LNCaP clone FGC (cell line): ENCODE measurements around the gene CAMTA2.

Experiments used
- DNase-seq: peaks from one replicate; pipeline ENCODE4 v3.0.0-alpha.2; 2011; ENCODE audit warnings: low read depth
- H3K4me3 ChIP-seq: 2 replicates; pipeline ENCODE4 v1.5.1; 2011; ENCODE audit warnings: mild to moderate bottlenecking, low read depth, low read length, control low read depth
- TF ChIP-seq, protein P1 (sequence below): IDR thresholded peaks from 2 replicates; pipeline ENCODE4 v1.5.1; 2012; ENCODE audit warnings: mild to moderate bottlenecking; ENCODE audit not compliant: control insufficient read depth, insufficient read depth; ENCODE audit errors: extremely low read depth

CAMTA2 gene

DNA sequence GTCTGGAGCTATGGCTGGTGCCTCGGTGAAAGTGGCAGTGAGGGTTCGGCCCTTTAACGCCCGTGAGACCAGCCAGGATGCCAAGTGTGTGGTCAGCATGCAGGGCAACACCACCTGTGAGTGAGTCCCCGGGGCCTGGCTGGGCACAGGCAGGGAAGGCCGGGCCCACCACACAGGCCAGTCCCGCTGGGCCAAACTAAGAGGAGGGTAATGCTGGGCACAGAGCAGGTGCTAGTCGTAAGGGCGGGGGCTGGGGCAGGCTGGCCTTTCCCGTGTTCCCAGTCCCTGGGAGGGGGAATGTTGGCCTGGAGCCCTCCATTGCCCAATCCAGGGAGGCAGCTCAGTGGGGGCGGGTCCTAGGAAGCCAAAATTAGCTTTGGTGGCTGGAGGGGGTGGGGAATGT, 12.8 kb upstream of the CAMTA2 start:
- no peak overlapping the region for H3K4me3 ChIP-seq

DNA sequence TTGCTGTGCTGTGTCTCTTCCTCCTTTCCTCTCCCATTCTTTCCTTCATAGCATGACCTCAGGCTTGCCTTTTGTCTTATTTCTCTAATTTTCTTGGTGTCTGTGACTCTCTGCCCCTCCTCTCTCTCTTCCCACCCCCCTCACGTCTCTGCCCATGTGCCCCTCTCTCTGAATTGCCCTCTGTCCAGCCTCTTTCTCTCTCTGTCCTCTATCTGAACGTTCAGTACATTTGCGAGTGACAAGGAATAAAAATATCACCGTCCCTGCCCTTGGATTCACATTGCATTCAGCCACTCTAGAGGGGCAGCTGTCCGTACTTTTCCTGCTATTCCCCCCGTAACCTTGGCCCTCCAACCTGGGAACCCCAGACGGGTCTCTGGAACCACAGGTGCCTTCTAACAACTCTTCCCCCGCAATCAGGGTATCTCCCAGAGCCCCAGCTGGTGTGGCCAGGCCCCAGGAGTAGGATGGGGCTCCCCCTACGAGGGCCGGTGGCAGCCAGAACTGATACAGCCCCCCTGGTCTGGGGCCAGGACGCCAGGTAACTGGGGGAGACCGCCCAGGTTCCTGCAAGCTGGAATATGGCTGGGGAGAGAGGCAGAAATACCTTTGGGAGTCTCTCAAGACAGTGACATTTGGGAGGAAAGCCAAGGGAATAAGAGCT, 12.1 kb upstream of the CAMTA2 start:
- peak overlapping the region; percentile 91 for H3K4me3 ChIP-seq
- TF ChIP-seq, protein P1, sequence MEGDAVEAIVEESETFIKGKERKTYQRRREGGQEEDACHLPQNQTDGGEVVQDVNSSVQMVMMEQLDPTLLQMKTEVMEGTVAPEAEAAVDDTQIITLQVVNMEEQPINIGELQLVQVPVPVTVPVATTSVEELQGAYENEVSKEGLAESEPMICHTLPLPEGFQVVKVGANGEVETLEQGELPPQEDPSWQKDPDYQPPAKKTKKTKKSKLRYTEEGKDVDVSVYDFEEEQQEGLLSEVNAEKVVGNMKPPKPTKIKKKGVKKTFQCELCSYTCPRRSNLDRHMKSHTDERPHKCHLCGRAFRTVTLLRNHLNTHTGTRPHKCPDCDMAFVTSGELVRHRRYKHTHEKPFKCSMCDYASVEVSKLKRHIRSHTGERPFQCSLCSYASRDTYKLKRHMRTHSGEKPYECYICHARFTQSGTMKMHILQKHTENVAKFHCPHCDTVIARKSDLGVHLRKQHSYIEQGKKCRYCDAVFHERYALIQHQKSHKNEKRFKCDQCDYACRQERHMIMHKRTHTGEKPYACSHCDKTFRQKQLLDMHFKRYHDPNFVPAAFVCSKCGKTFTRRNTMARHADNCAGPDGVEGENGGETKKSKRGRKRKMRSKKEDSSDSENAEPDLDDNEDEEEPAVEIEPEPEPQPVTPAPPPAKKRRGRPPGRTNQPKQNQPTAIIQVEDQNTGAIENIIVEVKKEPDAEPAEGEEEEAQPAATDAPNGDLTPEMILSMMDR: no peak
- DNase-seq: no peak

More for the DNA sequence above, 12.8 kb upstream of the CAMTA2 start:
- TF ChIP-seq, protein P1: no peak
- no peak for DNase-seq

DNA sequence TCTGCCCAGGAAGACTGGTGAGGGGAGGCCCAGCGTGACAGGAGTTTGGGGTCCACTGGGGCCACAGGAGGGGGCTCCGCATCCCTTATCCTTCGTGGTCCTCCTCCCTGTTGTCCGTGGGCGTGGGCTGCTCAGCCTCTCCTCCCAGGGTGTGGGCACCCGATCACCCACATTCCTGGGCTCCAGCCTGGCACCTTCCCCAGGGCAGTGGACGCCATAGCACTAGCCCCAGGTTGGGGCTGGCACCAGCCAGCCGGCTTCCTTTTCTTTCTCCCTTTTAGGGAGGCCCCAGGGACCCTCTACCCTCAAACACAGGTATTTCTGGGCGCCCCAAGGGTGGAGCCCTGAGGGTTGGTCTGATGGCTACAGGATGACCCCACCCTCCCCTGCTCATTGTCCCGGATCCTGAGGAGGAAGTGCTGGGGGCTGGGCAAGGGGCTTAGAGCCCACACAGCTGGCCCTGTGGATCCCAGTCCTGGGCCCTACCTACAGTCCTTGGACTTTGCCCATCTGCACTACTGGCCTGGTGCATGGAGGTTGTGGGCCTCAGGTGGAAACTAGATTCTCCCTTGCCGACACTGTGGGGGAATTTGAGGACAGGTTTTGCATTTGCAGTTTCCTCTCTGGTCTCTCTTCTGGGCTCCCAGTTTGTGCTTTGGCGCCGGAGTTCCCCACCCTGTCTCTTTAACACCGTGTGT, 11.4 kb upstream of the CAMTA2 start:
- H3K4me3 ChIP-seq: peak overlapping the region; percentile 91
- TF ChIP-seq, protein P1: no peak
- no peak for DNase-seq

DNA sequence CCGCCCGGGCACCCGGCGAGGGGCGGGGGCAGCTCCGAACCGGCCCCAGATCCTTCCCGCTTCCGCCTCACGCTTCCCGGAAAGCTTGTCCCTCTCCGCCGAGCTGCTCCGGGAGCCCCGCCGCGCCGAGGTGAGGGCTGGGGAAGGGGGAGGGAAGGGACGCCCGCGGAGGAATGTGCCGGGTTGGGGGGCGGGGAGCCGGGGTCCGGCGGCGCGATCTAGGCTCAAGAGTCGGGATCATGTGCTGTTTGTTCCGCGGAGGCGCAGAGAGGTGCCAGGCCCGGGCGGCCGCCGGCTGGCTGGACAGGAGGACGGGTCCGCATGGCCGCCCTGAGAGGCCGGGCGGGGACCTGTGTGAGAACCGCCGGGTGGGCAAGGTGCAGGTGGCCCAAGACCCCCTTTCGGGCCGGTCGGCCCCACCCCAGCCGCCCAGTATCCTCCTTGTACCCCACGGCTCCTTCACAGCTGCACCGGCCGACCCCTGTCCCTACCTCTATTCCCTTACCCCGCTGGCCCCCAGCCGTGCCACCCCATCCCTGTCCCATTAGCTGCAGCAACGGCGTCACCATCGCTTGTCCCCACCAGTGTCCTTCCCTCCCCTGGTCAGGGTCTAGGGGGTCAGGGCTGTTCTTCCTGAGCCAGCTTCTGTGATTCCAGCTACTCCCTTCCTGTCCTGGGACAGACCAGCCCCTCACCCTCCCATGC, 10.7 kb upstream of the CAMTA2 start:
- no peak for DNase-seq
- TF ChIP-seq, protein P1: no peak
- peak overlapping the region; percentile 91 for H3K4me3 ChIP-seq

DNA sequence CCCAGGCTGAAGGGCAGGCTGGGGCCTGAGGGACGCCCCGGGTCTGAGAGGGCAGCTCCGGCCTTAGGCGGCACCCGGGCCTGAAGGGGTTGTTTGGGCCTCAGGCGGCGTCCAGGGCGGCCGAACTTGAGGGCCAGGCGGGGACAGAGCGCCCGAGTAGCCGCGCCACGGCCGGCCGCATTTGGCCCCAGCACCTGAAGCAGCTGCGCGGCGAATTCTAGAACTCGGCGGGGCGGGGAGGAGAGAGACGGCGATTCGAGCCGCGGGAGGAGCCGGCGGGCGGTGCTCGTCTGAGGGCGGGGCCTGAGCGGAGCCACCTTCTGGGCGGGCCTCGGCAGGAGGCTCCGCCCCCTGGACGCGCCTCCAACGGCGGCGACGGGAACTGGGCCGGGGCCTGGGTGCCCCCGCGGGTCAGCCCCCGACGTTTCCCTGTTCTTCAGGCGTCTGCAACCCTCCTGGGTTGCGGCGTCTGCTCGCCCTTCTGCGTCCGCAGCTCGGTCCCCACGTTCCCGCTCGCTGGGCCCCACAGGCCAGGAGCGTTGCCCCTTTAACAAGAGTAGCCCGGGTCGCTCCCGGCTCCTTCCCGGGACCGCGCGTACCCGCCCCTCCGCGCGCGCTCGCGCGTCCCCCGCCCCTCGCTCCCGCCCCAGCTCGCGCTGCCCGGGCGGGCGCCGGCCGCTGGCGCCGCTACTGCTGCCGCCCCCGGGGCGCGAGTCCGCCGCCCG, 10.0 kb upstream of the CAMTA2 start, which contains the start of the genes INCA1 and KIF1C:
Gene INCA1, minus strand, starts transcription at position 221 of the 725 bp plus-strand sequence. CDS start 3,085 bp downstream, outside the sequence.
Gene KIF1C, plus strand, starts transcription at position 649 of the 725 bp plus-strand sequence. CDS start 2,297 bp downstream, outside the sequence.
- DNase-seq: peak; percentile 50
- TF ChIP-seq, protein P1: no peak
- peak within 1 kb of the TSS; percentile 91 for H3K4me3 ChIP-seq

DNA sequence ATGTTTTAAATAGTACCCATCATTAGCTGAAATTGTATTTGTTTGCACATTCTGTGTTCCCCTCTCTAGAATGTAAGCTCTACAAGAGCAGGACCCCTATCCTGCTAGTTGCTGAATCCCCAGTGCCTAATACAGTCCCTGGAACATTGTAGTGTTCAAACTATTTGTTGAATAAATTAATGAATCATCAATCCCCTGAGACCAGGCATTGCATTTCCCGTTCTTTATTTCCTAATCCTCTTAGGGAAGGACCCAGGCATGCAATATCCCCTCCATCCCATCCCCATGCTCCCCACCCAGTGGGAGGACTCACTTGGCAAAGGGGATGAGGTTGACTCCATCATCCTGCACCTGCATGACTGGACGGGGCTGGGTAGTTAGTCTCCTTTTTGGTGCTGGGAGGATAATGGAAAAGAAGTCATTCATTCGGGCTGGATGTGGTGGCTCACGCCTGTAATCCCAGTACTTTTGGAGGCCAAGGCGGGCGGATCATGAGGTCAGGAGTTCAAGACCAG, 6.7 kb upstream of the CAMTA2 start:
- DNase-seq: no peak
- TF ChIP-seq, protein P1: no peak
- no peak overlapping the region for H3K4me3 ChIP-seq
